Measurements from ENCODE around the gene RFPL1. TPM values are rescaled to one million over a fixed set of nuclear protein-coding genes. Genes with fewer than 3 reads are reported as not detected.
"Not testable (repeated sequence)": the region's sequence is repeated elsewhere in the genome, so short reads cannot be mapped to it uniquely, and the experiment has no call there.

Gene RFPL1
- polyA plus RNA-seq (2013, experiment 1 of 2) = not detected
- polyA plus RNA-seq (2013, experiment 2 of 2) = not detected

DNA sequence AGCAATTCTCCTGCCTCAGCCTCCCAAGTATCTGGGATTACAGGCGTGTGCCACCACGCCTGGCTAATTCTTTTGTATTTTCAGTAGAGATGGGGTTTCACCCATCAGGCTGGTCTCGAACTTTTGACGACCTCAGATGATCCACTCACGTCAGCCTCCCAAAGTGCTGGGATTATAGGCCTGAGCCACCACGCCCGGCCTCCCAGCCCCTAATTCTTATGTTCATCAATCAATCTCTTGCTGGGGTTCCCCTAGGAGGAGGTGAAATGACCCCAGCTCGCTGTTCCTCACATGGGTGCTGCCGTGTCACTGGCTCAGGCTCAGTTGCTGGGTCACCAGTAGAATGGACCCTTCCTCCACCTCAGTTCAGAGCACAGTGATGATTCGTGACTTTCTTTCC is at the start of gene RFPL1:
TSS of gene RFPL1 (plus strand) at position 301 of the 400 bp plus-strand sequence.
- not testable (repeated sequence) for H4K8ac ChIP-seq (ENCODE audit: low read depth, low read length); H3K36me3 ChIP-seq (ENCODE audit: control insufficient read depth, insufficient read depth, low read length); H2BK120ac ChIP-seq (ENCODE audit: low read depth, low read length); H3K4me3 ChIP-seq (ENCODE audit: low read length); H3K4me2 ChIP-seq (ENCODE audit: low read length); H3K56ac ChIP-seq (ENCODE audit: low read length); H3K18ac ChIP-seq (ENCODE audit: low read length); H2AK5ac ChIP-seq (ENCODE audit: low read length); H3K9ac ChIP-seq (ENCODE audit: low read length); H3K23ac ChIP-seq (ENCODE audit: low read length); H3K79me2 ChIP-seq (ENCODE audit: control insufficient read depth, insufficient read depth, low read length); H3K79me1 ChIP-seq (ENCODE audit: low read length); DNase-seq; H3K4ac ChIP-seq (ENCODE audit: low read depth, low read length); H3K27me3 ChIP-seq (ENCODE audit: insufficient read depth, low read length, poor library complexity); H3K4me1 ChIP-seq (ENCODE audit: control insufficient read depth, low read depth, low read length); H2BK15ac ChIP-seq (replicated peaks; ENCODE audit: low read depth); H3K27ac ChIP-seq (ENCODE audit: low read depth, low read length); H4K5ac ChIP-seq (ENCODE audit: low read length); H2BK5ac ChIP-seq (ENCODE audit: low read length)
- WGBS (ENCODE audit: extremely low coverage, insufficient coverage, low lambda C conversion rate) = no CpG with 5 or more reads among the region's 10 CpGs

- H2BK120ac ChIP-seq (ENCODE audit: low read depth, low read length) = no peak overlapping the region
- DNase-seq = no peak
Measured at GRCh38 chr22:29388759-29389090, 49.7 kb upstream of the RFPL1 start.

DNA sequence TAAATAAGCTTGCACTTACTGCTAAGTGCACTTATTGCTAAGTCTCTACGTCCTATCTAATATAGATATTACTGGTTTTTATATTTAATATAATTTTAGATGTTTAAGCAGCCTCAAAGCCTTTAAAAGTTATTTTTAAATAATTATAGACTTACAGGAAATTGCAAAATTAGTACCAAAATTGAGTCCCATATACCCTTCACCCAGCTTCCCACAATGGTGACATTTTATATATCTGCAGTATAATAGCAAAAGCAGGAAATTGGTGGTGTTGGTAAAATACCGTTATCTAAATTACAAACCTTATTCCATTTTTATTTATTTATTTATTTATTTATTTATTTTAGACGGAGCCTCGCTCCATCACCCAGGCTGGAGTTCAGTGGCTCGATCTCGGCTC is 48.1 kb upstream of the RFPL1 start:
- no peak overlapping the region for H2AK5ac ChIP-seq (ENCODE audit: low read length)
- no peak overlapping the region for H3K56ac ChIP-seq (ENCODE audit: low read length)
- no peak overlapping the region for H3K9ac ChIP-seq (ENCODE audit: low read length)
- no peak overlapping the region for H3K23ac ChIP-seq (ENCODE audit: low read length)
- H4K5ac ChIP-seq (ENCODE audit: low read length) = no peak overlapping the region
- no peak overlapping the region for H3K4me2 ChIP-seq (ENCODE audit: low read length)
- no CpG with 5 or more reads among the region's 6 CpGs for WGBS (ENCODE audit: extremely low coverage, insufficient coverage, low lambda C conversion rate)
- no peak overlapping the region for H3K4me3 ChIP-seq (ENCODE audit: low read length)
- no peak for DNase-seq
- H3K79me1 ChIP-seq (ENCODE audit: low read length) = peaks cover 5% of the 10 kb centered on the region
- H3K4ac ChIP-seq (ENCODE audit: low read depth, low read length) = no peak overlapping the region
- no peak overlapping the region for H2BK120ac ChIP-seq (ENCODE audit: low read depth, low read length)
- H3K4me1 ChIP-seq (ENCODE audit: control insufficient read depth, low read depth, low read length) = no peaks in the 10 kb centered on the region
- no peak overlapping the region for H3K18ac ChIP-seq (ENCODE audit: low read length)
- H3K79me2 ChIP-seq (ENCODE audit: control insufficient read depth, insufficient read depth, low read length) = peaks cover 6% of the 10 kb centered on the region
- H3K27me3 ChIP-seq (ENCODE audit: insufficient read depth, low read length, poor library complexity) = no peaks in the 10 kb centered on the region
- H3K36me3 ChIP-seq (ENCODE audit: control insufficient read depth, insufficient read depth, low read length) = no peaks in the 10 kb centered on the region
- no peak overlapping the region for H2BK15ac ChIP-seq (replicated peaks; ENCODE audit: low read depth)
- no peak overlapping the region for H4K8ac ChIP-seq (ENCODE audit: low read depth, low read length)
- no peak overlapping the region for H3K27ac ChIP-seq (ENCODE audit: low read depth, low read length)
- no peak overlapping the region for H2BK5ac ChIP-seq (ENCODE audit: low read length)

More at GRCh38 chr22:29388759-29389090, 49.7 kb upstream of the RFPL1 start:
- H3K4me3 ChIP-seq (ENCODE audit: low read length) = no peak overlapping the region
- H2BK15ac ChIP-seq (replicated peaks; ENCODE audit: low read depth) = no peak overlapping the region
- H3K27ac ChIP-seq (ENCODE audit: low read depth, low read length) = no peak overlapping the region
- no peak overlapping the region for H2AK5ac ChIP-seq (ENCODE audit: low read length)
- peak overlapping the region; percentile 59 for H3K4me2 ChIP-seq (ENCODE audit: low read length)
- H3K36me3 ChIP-seq (ENCODE audit: control insufficient read depth, insufficient read depth, low read length) = no peaks in the 10 kb centered on the region
- H3K4me1 ChIP-seq (ENCODE audit: control insufficient read depth, low read depth, low read length) = no peaks in the 10 kb centered on the region
- H2BK5ac ChIP-seq (ENCODE audit: low read length) = no peak overlapping the region
- H3K79me2 ChIP-seq (ENCODE audit: control insufficient read depth, insufficient read depth, low read length) = peaks cover 9% of the 10 kb centered on the region
- no peak overlapping the region for H3K4ac ChIP-seq (ENCODE audit: low read depth, low read length)
- H3K9ac ChIP-seq (ENCODE audit: low read length) = peak overlapping the region; percentile 47
- H3K79me1 ChIP-seq (ENCODE audit: low read length) = peaks cover 10% of the 10 kb centered on the region
- H3K27me3 ChIP-seq (ENCODE audit: insufficient read depth, low read length, poor library complexity) = no peaks in the 10 kb centered on the region
- H4K8ac ChIP-seq (ENCODE audit: low read depth, low read length) = no peak overlapping the region
- H3K23ac ChIP-seq (ENCODE audit: low read length) = no peak overlapping the region
- peak overlapping the region; percentile 70 for H3K56ac ChIP-seq (ENCODE audit: low read length)
- WGBS (ENCODE audit: extremely low coverage, insufficient coverage, low lambda C conversion rate) = no CpG with 5 or more reads among the region's 9 CpGs
- H3K18ac ChIP-seq (ENCODE audit: low read length) = no peak overlapping the region
- no peak overlapping the region for H4K5ac ChIP-seq (ENCODE audit: low read length)

- Histone ChIP-seq H3K56ac (ENCODE audit: low read length) (no peak overlapping the region), H3K23ac (ENCODE audit: low read length) (no peak overlapping the region), H2BK5ac (ENCODE audit: low read length) (no peak overlapping the region), H3K4me1 (ENCODE audit: control insufficient read depth, low read depth, low read length) (no peaks in the 10 kb centered on the region), H3K79me2 (ENCODE audit: control insufficient read depth, insufficient read depth, low read length) (peaks cover 5% of the 10 kb centered on the region), H4K8ac (ENCODE audit: low read depth, low read length) (no peak overlapping the region), H4K5ac (ENCODE audit: low read length) (no peak overlapping the region), H3K9ac (ENCODE audit: low read length) (no peak overlapping the region), H3K4me2 (ENCODE audit: low read length) (no peak overlapping the region), H2BK120ac (ENCODE audit: low read depth, low read length) (no peak overlapping the region), H3K18ac (ENCODE audit: low read length) (no peak overlapping the region), H3K4ac (ENCODE audit: low read depth, low read length) (no peak overlapping the region), H3K4me3 (ENCODE audit: low read length) (no peak overlapping the region), H2AK5ac (ENCODE audit: low read length) (no peak overlapping the region), H2BK15ac (replicated peaks; ENCODE audit: low read depth) (no peak overlapping the region), H3K27me3 (ENCODE audit: insufficient read depth, low read length, poor library complexity) (no peaks in the 10 kb centered on the region), H3K79me1 (ENCODE audit: low read length) (peaks cover 2% of the 10 kb centered on the region), H3K36me3 (ENCODE audit: control insufficient read depth, insufficient read depth, low read length) (no peaks in the 10 kb centered on the region), H3K27ac (ENCODE audit: low read depth, low read length) (no peak overlapping the region)
- WGBS (ENCODE audit: extremely low coverage, insufficient coverage, low lambda C conversion rate) = no CpG with 5 or more reads among the region's 8 CpGs
- no peak for DNase-seq
Measured at GRCh38 chr22:29391546-29391945, 46.8 kb upstream of the RFPL1 start.

DNA sequence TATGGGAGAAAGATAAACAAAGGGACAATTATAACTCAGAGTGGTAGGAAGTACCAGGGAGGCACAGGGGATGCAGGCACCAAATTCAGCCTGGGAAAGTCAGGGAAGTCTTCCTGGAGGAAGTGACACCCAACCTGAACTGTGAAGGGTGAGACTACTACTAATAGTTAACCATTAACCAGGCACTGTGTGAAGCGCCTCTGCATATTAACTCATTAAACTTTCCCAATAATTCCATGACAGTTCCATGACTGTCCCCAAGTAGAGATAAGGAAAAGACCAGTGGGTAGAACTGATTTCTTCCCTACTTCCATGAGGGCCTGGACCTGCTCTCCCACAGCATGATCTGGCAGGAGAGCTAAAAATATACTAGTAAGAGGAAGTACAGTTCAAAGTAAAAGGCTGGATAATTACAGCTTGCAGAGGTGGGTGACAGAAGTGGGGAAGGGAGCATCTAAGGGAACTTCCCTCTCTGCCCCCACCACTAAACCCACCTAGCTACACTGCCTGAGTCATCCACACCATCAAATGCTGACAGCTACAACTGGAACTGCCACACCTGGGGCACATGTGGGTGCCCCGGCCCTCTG is 45.3 kb upstream of the RFPL1 start:
- H2BK120ac ChIP-seq (ENCODE audit: low read depth, low read length) = no peak overlapping the region
- H3K36me3 ChIP-seq (ENCODE audit: control insufficient read depth, insufficient read depth, low read length) = no peaks in the 10 kb centered on the region
- H2BK5ac ChIP-seq (ENCODE audit: low read length) = no peak overlapping the region
- H4K8ac ChIP-seq (ENCODE audit: low read depth, low read length) = no peak overlapping the region
- no peak overlapping the region for H3K27ac ChIP-seq (ENCODE audit: low read depth, low read length)
- DNase-seq = no peak
- H3K27me3 ChIP-seq (ENCODE audit: insufficient read depth, low read length, poor library complexity) = no peaks in the 10 kb centered on the region
- H3K4me3 ChIP-seq (ENCODE audit: low read length) = no peak overlapping the region
- no peak overlapping the region for H2BK15ac ChIP-seq (replicated peaks; ENCODE audit: low read depth)
- no peak overlapping the region for H2AK5ac ChIP-seq (ENCODE audit: low read length)
- H3K4me2 ChIP-seq (ENCODE audit: low read length) = no peak overlapping the region
- H3K4me1 ChIP-seq (ENCODE audit: control insufficient read depth, low read depth, low read length) = no peaks in the 10 kb centered on the region
- H4K5ac ChIP-seq (ENCODE audit: low read length) = no peak overlapping the region
- H3K9ac ChIP-seq (ENCODE audit: low read length) = no peak overlapping the region
- no peak overlapping the region for H3K4ac ChIP-seq (ENCODE audit: low read depth, low read length)
- H3K18ac ChIP-seq (ENCODE audit: low read length) = no peak overlapping the region
- no peaks in the 10 kb centered on the region for H3K79me2 ChIP-seq (ENCODE audit: control insufficient read depth, insufficient read depth, low read length)
- H3K56ac ChIP-seq (ENCODE audit: low read length) = no peak overlapping the region
- no peak overlapping the region for H3K23ac ChIP-seq (ENCODE audit: low read length)
- WGBS (ENCODE audit: extremely low coverage, insufficient coverage, low lambda C conversion rate) = no CpG with 5 or more reads among the region's 2 CpGs
- no peaks in the 10 kb centered on the region for H3K79me1 ChIP-seq (ENCODE audit: low read length)

- Histone ChIP-seq H3K9ac (ENCODE audit: low read length) (no peak overlapping the region), H2AK5ac (ENCODE audit: low read length) (no peak overlapping the region), H3K56ac (ENCODE audit: low read length) (no peak overlapping the region), H3K79me2 (ENCODE audit: control insufficient read depth, insufficient read depth, low read length) (no peaks in the 10 kb centered on the region), H3K18ac (ENCODE audit: low read length) (no peak overlapping the region), H3K27me3 (ENCODE audit: insufficient read depth, low read length, poor library complexity) (no peaks in the 10 kb centered on the region), H4K8ac (ENCODE audit: low read depth, low read length) (no peak overlapping the region), H3K79me1 (ENCODE audit: low read length) (no peaks in the 10 kb centered on the region), H3K4me2 (ENCODE audit: low read length) (no peak overlapping the region), H3K4me3 (ENCODE audit: low read length) (no peak overlapping the region), H2BK5ac (ENCODE audit: low read length) (no peak overlapping the region), H3K36me3 (ENCODE audit: control insufficient read depth, insufficient read depth, low read length) (no peaks in the 10 kb centered on the region), H3K4ac (ENCODE audit: low read depth, low read length) (no peak overlapping the region), H4K5ac (ENCODE audit: low read length) (no peak overlapping the region), H3K23ac (ENCODE audit: low read length) (no peak overlapping the region), H2BK120ac (ENCODE audit: low read depth, low read length) (no peak overlapping the region), H2BK15ac (replicated peaks; ENCODE audit: low read depth) (no peak overlapping the region), H3K27ac (ENCODE audit: low read depth, low read length) (no peak overlapping the region), H3K4me1 (ENCODE audit: control insufficient read depth, low read depth, low read length) (no peaks in the 10 kb centered on the region)
- WGBS (ENCODE audit: extremely low coverage, insufficient coverage, low lambda C conversion rate) = no CpG with 5 or more reads among the region's 10 CpGs
- peak; percentile 82 for DNase-seq
Measured at GRCh38 chr22:29394931-29395581, 43.3 kb upstream of the RFPL1 start.
